HuH-7.5 (cell line): ENCODE data around the gene KRTCAP2.
"Not testable (repeated sequence)": the region's sequence is repeated elsewhere in the genome, so short reads cannot be mapped to it uniquely, and the experiment has no call there.

Experiments used
- DNase-seq: peaks from one replicate; pipeline ENCODE4 v3.0.0; 2011; ENCODE audit warnings: low spot score

KRTCAP2 gene

GRCh38 chr1:155168456-155169210 lies 4.5 kb downstream of the KRTCAP2 start:
- DNase-seq, result no peak

GRCh38 chr1:155168105-155168445 lies 5.0 kb downstream of the KRTCAP2 start:
- not testable (repeated sequence) for DNase-seq

- peak; percentile 88 for DNase-seq
Observed at GRCh38 chr1:155167166-155168104, 5.7 kb downstream of the KRTCAP2 start.

- DNase-seq, result no peak
Observed at GRCh38 chr1:155166471-155167165, 6.5 kb downstream of the KRTCAP2 start.

GRCh38 chr1:155166051-155166470 lies 7.0 kb downstream of the KRTCAP2 start:
- no peak for DNase-seq

- not testable (repeated sequence) for DNase-seq
Observed at GRCh38 chr1:155164625-155165024, 8.5 kb downstream of the KRTCAP2 start.

GRCh38 chr1:155163785-155164184 lies 9.3 kb downstream of the KRTCAP2 start:
- not testable (repeated sequence) for DNase-seq

GRCh38 chr1:155162631-155163030 lies 10.5 kb downstream of the KRTCAP2 start:
- DNase-seq, result not testable (repeated sequence)

GRCh38 chr1:155160128-155160527 lies 13.0 kb downstream of the KRTCAP2 start:
- no peak for DNase-seq

- no peak for DNase-seq
Observed at GRCh38 chr1:155158991-155159390, 14.1 kb downstream of the KRTCAP2 start.

GRCh38 chr1:155155996-155156643 lies 17.0 kb downstream of the KRTCAP2 start:
- DNase-seq, result not testable (repeated sequence)

GRCh38 chr1:155145491-155145890 lies 27.6 kb downstream of the KRTCAP2 start:
- no peak for DNase-seq

- DNase-seq, result no peak
Observed at GRCh38 chr1:155141749-155142148, 31.4 kb downstream of the KRTCAP2 start.

GRCh38 chr1:155140630-155140953 lies 32.5 kb downstream of the KRTCAP2 start:
- DNase-seq, result no peak

- DNase-seq, result peak; percentile 85
Observed at GRCh38 chr1:155139895-155140629, 33.0 kb downstream of the KRTCAP2 start, which contains the start of gene DPM3. Gene DPM3 (minus strand): TSS chr1:155140531. CDS start chr1:155140240, 291 bp downstream.

- no peak for DNase-seq
Observed at GRCh38 chr1:155137154-155137949, 35.8 kb downstream of the KRTCAP2 start.

- DNase-seq, result no peak
Observed at GRCh38 chr1:155136748-155137147, 36.4 kb downstream of the KRTCAP2 start.

GRCh38 chr1:155135415-155136028 lies 37.6 kb downstream of the KRTCAP2 start, which contains the start of gene SLC50A1:
Gene SLC50A1 (plus strand): TSS chr1:155135852. CDS start chr1:155135912, 60 bp downstream.
- DNase-seq, result peak; percentile 89

- peak; percentile 83 for DNase-seq
Observed at GRCh38 chr1:155134880-155135414, 38.2 kb downstream of the KRTCAP2 start.
